HEK293 (cell line): ENCODE results near the gene C1RL.

Experiments used
- CTCF ChIA-PET: fragments of 350-600 bp; formaldehyde crosslinking; extraction: SDS; loops from one replicate; lab custom pipeline; 2021; ENCODE audit warnings: antibody characterized with exemption; lab: Yijun Ruan, JAX
- POLR2A ChIA-PET: fragments of 300-600 bp; formaldehyde crosslinking; extraction: SDS; loops from one replicate; lab custom pipeline; 2020; ENCODE audit warnings: antibody characterized with exemption, inconsistent platforms; lab: Yijun Ruan, JAX
- H3K27ac ChIP-seq: fragments of 200-500 bp; sonication (Bioruptor generic); 2 replicates; pipeline ENCODE4 v1.5.1; 2014; ENCODE audit warnings: low read depth, low read length, control low read depth, inconsistent platforms; ENCODE audit errors: extremely low read depth
- H3K36me3 ChIP-seq, 2 experiments: fragments of 200-500 bp in 1 of 2; sonication (Bioruptor generic) in 1 of 2; 1 replicate in 1 of 2; 2 replicates in 1 of 2; pipeline ENCODE4 v1.5.1; 2014 to 2017; ENCODE audit warnings: inconsistent platforms in 2 of 2, low read length in 2 of 2; ENCODE audit not compliant: control insufficient read depth in 2 of 2, insufficient read depth in 1 of 2
- H3K4me1 ChIP-seq: fragments of 200-500 bp; sonication (Bioruptor generic); 2 replicates; pipeline ENCODE4 v1.5.1; 2014; ENCODE audit warnings: mild to moderate bottlenecking, low read length, inconsistent platforms; ENCODE audit not compliant: control insufficient read depth, insufficient read depth
- H3K4me3 ChIP-seq: 2 replicates; pipeline ENCODE4 v1.5.1; 2011; ENCODE audit warnings: low read depth, mild to moderate bottlenecking, control low read depth, low read length, moderate library complexity
- H3K9me3 ChIP-seq: fragments of 200-500 bp; sonication (Bioruptor generic); 2 replicates; pipeline ENCODE4 v1.5.1; 2014; ENCODE audit warnings: low read depth, low read length, inconsistent platforms; ENCODE audit not compliant: control insufficient read depth, insufficient read depth
- KLF8 ChIP-seq: fragments of 450-650 bp; formaldehyde crosslinking; IDR thresholded peaks from 2 replicates; pipeline ENCODE4 v1.5.1; 2016; ENCODE audit warnings: missing biosample characterization, missing genetic modification characterization
- KLF9 ChIP-seq: fragments of 450-650 bp; formaldehyde crosslinking; IDR thresholded peaks from 2 replicates; pipeline ENCODE4 v1.5.1; 2016; ENCODE audit warnings: missing biosample characterization, missing genetic modification characterization, low read depth
- MZF1 ChIP-seq: fragments of 450-650 bp; formaldehyde crosslinking; IDR thresholded peaks from 2 replicates; pipeline ENCODE4 v1.5.1; 2017; ENCODE audit warnings: missing biosample characterization, missing genetic modification characterization, borderline replicate concordance
- YY2 ChIP-seq: fragments of 450-650 bp; formaldehyde crosslinking; IDR thresholded peaks from 2 replicates; pipeline ENCODE4 v1.5.1; 2016; ENCODE audit warnings: missing biosample characterization, missing genetic modification characterization
- ZBTB48 ChIP-seq: fragments of 450-650 bp; formaldehyde crosslinking; IDR thresholded peaks from 2 replicates; pipeline ENCODE4 v1.5.1; 2016; ENCODE audit warnings: missing biosample characterization, missing genetic modification characterization
- ZFHX2 ChIP-seq: fragments of 450-650 bp; formaldehyde crosslinking; conservative IDR thresholded peaks from 2 replicates; pipeline ENCODE4 v1.5.1; 2016; ENCODE audit warnings: missing biosample characterization, missing genetic modification characterization
- ZNF175 ChIP-seq: fragments of 450-650 bp; formaldehyde crosslinking; IDR thresholded peaks from 2 replicates; pipeline ENCODE4 v1.5.1; 2016; ENCODE audit warnings: missing biosample characterization, missing genetic modification characterization
- ZNF423 ChIP-seq: fragments of 450-650 bp; formaldehyde crosslinking; IDR thresholded peaks from 2 replicates; pipeline ENCODE4 v1.5.1; 2016; ENCODE audit warnings: missing biosample characterization, missing genetic modification characterization
- ZNF501 ChIP-seq: fragments of 450-650 bp; formaldehyde crosslinking; IDR thresholded peaks from 2 replicates; pipeline ENCODE4 v1.5.1; 2016; ENCODE audit warnings: missing biosample characterization, missing genetic modification characterization
- ZNF530 ChIP-seq: fragments of 450-650 bp; formaldehyde crosslinking; IDR thresholded peaks from 2 replicates; pipeline ENCODE4 v1.5.1; 2016; ENCODE audit warnings: low read depth, missing biosample characterization, missing genetic modification characterization
- ZNF558 ChIP-seq: fragments of 450-650 bp; formaldehyde crosslinking; IDR thresholded peaks from 2 replicates; pipeline ENCODE4 v1.5.1; 2016; ENCODE audit warnings: missing biosample characterization, missing genetic modification characterization
- ZNF560 ChIP-seq: fragments of 450-650 bp; formaldehyde crosslinking; IDR thresholded peaks from 2 replicates; pipeline ENCODE4 v1.5.1; 2017; ENCODE audit warnings: missing biosample characterization, missing genetic modification characterization, borderline replicate concordance
- ZNF623 ChIP-seq: fragments of 450-650 bp; formaldehyde crosslinking; IDR thresholded peaks from 2 replicates; pipeline ENCODE4 v1.5.1; 2016; ENCODE audit warnings: missing biosample characterization, missing genetic modification characterization
- ZNF624 ChIP-seq: fragments of 450-650 bp; formaldehyde crosslinking; IDR thresholded peaks from 2 replicates; pipeline ENCODE4 v1.5.1; 2017; ENCODE audit warnings: missing biosample characterization, missing genetic modification characterization
- ZNF654 ChIP-seq: fragments of 450-650 bp; formaldehyde crosslinking; IDR thresholded peaks from 2 replicates; pipeline ENCODE4 v1.5.1; 2016; ENCODE audit warnings: low read depth, missing biosample characterization, missing genetic modification characterization
- ZNF837 ChIP-seq: fragments of 450-650 bp; formaldehyde crosslinking; IDR thresholded peaks from 2 replicates; pipeline ENCODE4 v1.5.1; 2016; ENCODE audit warnings: missing biosample characterization, missing genetic modification characterization
- ZSCAN30 ChIP-seq: fragments of 450-650 bp; IDR thresholded peaks from 2 replicates; pipeline ENCODE4 v1.5.1; 2018; ENCODE audit warnings: missing biosample characterization, mild to moderate bottlenecking, missing genetic modification characterization, moderate library complexity
- TF ChIP-seq, protein P1 (sequence below): fragments of 450-650 bp; formaldehyde crosslinking; IDR thresholded peaks from 2 replicates; pipeline ENCODE4 v1.5.1; 2017; ENCODE audit warnings: missing biosample characterization, missing genetic modification characterization
- TF ChIP-seq, protein P2 (sequence below): fragments of 450-650 bp; formaldehyde crosslinking; IDR thresholded peaks from 2 replicates; pipeline ENCODE4 v1.5.1; 2016; ENCODE audit warnings: missing biosample characterization, missing genetic modification characterization

Gene C1RL

DNA sequence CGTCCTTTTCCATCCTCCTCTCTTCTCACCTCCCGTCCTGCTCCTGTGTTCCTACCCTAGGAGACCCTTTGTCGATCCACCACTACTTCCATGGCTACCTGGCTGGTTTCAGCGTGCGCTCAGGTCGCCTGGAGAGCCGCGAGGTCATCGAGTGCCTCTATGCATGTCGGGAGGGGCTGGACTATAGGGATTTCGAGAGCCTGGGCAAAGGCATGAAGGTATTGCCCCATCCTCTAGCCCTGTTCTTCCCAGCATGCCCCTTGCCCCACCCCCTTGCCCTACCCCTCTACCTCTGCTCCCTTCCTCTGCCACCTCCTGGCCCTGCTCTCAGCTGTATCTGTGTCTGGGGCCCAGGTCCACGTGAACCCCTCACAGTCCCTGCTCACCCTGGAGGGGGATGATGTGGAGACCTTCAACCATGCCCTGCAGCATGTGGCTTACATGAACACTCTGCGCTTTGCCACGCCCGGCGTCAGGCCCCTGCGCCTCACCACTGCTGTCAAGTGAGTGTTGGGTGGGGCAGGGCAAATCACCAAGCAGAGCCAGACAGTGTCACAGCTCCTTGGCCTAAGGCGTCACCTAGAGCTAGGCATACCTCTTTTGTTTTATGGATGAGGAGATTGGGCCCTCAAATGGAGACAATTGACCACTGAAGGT is 33.9 kb upstream of the C1RL start:
- H3K27ac ChIP-seq = no peak overlapping the region
- no peaks in the 10 kb centered on the region for H3K4me1 ChIP-seq
- H3K9me3 ChIP-seq = no peaks in the 10 kb centered on the region
- peaks cover 3 to 63% of the 10 kb centered on the region in 2 experiments; a peak in 2 of 3 replicates for H3K36me3 ChIP-seq
- POLR2A ChIA-PET = no interaction called here
- TF ChIP-seq, protein P1, sequence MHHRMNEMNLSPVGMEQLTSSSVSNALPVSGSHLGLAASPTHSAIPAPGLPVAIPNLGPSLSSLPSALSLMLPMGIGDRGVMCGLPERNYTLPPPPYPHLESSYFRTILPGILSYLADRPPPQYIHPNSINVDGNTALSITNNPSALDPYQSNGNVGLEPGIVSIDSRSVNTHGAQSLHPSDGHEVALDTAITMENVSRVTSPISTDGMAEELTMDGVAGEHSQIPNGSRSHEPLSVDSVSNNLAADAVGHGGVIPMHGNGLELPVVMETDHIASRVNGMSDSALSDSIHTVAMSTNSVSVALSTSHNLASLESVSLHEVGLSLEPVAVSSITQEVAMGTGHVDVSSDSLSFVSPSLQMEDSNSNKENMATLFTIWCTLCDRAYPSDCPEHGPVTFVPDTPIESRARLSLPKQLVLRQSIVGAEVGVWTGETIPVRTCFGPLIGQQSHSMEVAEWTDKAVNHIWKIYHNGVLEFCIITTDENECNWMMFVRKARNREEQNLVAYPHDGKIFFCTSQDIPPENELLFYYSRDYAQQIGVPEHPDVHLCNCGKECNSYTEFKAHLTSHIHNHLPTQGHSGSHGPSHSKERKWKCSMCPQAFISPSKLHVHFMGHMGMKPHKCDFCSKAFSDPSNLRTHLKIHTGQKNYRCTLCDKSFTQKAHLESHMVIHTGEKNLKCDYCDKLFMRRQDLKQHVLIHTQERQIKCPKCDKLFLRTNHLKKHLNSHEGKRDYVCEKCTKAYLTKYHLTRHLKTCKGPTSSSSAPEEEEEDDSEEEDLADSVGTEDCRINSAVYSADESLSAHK (tag by site-specific recombination) = no peak
- TF ChIP-seq ZSCAN30 (tag by site-specific recombination) (no peak), MZF1 (tag by site-specific recombination) (no peak), ZFHX2 (tag by site-specific recombination) (no peak), ZNF623 (no peak), KLF8 (tag by site-specific recombination) (no peak), ZNF560 (no peak)
- TF ChIP-seq, protein P2, sequence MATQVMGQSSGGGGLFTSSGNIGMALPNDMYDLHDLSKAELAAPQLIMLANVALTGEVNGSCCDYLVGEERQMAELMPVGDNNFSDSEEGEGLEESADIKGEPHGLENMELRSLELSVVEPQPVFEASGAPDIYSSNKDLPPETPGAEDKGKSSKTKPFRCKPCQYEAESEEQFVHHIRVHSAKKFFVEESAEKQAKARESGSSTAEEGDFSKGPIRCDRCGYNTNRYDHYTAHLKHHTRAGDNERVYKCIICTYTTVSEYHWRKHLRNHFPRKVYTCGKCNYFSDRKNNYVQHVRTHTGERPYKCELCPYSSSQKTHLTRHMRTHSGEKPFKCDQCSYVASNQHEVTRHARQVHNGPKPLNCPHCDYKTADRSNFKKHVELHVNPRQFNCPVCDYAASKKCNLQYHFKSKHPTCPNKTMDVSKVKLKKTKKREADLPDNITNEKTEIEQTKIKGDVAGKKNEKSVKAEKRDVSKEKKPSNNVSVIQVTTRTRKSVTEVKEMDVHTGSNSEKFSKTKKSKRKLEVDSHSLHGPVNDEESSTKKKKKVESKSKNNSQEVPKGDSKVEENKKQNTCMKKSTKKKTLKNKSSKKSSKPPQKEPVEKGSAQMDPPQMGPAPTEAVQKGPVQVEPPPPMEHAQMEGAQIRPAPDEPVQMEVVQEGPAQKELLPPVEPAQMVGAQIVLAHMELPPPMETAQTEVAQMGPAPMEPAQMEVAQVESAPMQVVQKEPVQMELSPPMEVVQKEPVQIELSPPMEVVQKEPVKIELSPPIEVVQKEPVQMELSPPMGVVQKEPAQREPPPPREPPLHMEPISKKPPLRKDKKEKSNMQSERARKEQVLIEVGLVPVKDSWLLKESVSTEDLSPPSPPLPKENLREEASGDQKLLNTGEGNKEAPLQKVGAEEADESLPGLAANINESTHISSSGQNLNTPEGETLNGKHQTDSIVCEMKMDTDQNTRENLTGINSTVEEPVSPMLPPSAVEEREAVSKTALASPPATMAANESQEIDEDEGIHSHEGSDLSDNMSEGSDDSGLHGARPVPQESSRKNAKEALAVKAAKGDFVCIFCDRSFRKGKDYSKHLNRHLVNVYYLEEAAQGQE (tag by site-specific recombination) = no peak
- CTCF ChIA-PET = interaction anchor here (0.5 to 3.7 kb wide), 14 partner anchors 10 to 773 kb away, joined by 3 to 35 read pairs (median 6); partner anchors contain the start of gene PEX5
- H3K4me3 ChIP-seq = no peak overlapping the region

DNA sequence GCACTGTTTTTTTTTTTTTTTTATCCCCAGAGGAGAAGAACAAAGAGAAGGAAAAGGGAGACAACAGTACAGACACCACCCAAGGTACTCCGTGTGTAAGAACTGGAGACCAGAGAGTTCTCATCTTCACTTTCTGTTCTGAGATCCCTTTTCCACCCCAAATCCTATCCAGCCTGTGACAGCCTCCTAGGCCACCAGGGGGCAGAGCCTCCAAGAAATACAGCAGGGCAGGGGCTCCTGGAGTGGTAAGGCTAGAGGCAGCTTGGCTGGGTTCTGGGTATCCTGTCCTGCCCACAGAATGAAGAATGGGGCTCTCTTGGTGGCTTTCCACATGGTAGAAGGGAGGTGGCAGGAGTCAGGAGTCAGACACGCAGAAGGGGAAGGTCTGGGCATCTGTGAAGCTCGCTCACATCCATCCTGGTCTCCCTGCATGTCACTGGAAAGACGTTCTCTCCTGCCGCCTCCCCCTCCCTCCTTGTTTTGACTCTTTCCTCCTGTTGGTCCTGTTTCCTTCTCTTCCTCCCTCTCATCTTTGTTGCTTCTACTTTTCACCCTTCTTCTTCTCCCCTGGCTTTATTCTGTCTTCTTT is 33.1 kb upstream of the C1RL start:
- Histone ChIP-seq H3K9me3 (no peaks in the 10 kb centered on the region), H3K4me1 (no peaks in the 10 kb centered on the region), H3K27ac (no peak overlapping the region), H3K36me3 (peaks cover 0 to 71% of the 10 kb centered on the region in 2 experiments; a peak in 2 of 3 replicates), H3K4me3 (no peak overlapping the region)
- TF ChIP-seq ZNF654 (tag by site-specific recombination) (0 out of 2 replicates have a peak, but pooled peaks have one; percentile 7), ZNF423 (tag by site-specific recombination) (no peak), ZNF530 (tag by site-specific recombination) (peak; percentile 70; the same call in 1 of the 2 replicates), ZNF624 (tag by site-specific recombination) (no peak)
- ChIA-PET POLR2A (no interaction called here), CTCF (interaction anchor here (0.5 to 3.7 kb wide), 16 partner anchors 11 to 1586 kb away, joined by 3 to 27 read pairs (median 4); partner anchors contain the start of gene PEX5)

DNA sequence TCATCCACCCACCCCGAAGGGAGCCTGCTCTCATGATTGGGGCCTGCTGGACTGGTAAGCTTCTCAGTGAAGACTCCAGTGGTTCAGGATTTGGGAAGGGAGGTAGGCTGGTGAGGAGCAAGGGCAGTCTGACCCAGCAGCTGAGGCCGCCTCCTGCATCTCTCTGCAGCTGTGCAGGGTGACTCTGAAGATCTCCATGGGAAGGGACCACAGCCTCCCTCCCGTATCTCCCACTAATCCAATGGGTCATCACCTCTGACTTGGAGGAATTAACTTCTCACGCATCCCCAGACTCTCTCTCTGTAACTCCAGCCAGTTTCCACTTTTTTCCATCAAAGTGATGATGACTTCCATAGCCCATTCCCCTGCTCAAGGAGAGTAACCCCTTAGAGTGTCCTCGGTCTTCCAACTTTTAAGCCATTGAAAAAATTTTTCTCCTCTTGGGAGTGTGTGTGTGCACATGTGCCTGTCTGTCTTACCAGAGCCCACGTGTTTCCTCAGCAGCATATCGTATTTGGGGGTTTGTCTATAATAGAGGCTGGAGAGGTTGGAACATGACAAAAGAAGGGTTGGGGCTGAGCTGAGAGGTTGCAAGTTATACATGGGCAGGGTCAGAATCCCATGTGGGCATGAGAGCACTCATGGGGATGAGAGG is 32.5 kb upstream of the C1RL start:
- Histone ChIP-seq H3K36me3 (peaks cover 0 to 72% of the 10 kb centered on the region in 2 experiments; a peak in 2 of 3 replicates), H3K4me3 (no peak overlapping the region)
- no peak for TF ChIP-seq ZNF558 (tag by site-specific recombination)
- no peak for TF ChIP-seq YY2 (tag by site-specific recombination)
- no peak for TF ChIP-seq ZNF501 (tag by site-specific recombination)
- TF ChIP-seq KLF9 (tag by site-specific recombination) = no peak
- no peak for TF ChIP-seq ZNF837 (tag by site-specific recombination)
- no peak for TF ChIP-seq ZNF175 (tag by site-specific recombination)
- no peak for TF ChIP-seq ZBTB48 (tag by site-specific recombination)
- TF ChIP-seq, all 188 proteins: peak for 0
- H3K4me1 ChIP-seq = no peaks in the 10 kb centered on the region
- H3K27ac ChIP-seq = no peak overlapping the region
- ChIA-PET POLR2A (no interaction called here), CTCF (interaction anchor here (0.5 to 3.7 kb wide), 18 partner anchors 12 to 1587 kb away, joined by 3 to 27 read pairs (median 4); partner anchors contain the start of gene PEX5)
- no peaks in the 10 kb centered on the region for H3K9me3 ChIP-seq
